Measurements from ENCODE around the gene STARD5. TPM values are rescaled to one million over a fixed set of nuclear protein-coding genes. Genes with fewer than 3 reads are reported as not detected.
"Not testable (repeated sequence)": the region's sequence is repeated elsewhere in the genome, so short reads cannot be mapped to it uniquely, and the experiment has no call there.

Gene STARD5
- total RNA-seq, 2 donors from 2014 or later = 7.3 to 14.9 TPM

GRCh38 chr15:81356252-81356651 is 32.3 kb upstream of the STARD5 start:
- H3K4me3 ChIP-seq = no peak overlapping the region
- H3K27ac ChIP-seq = no peak overlapping the region
- H3K27me3 ChIP-seq (replicated peaks; ENCODE audit: insufficient read depth) = no peaks in the 10 kb centered on the region
- H3K36me3 ChIP-seq = no peaks in the 10 kb centered on the region
- no peak for TF ChIP-seq CTCF (IDR thresholded peaks at IDR 0.05)
- H3K9me3 ChIP-seq = no peaks in the 10 kb centered on the region
- DNase-seq (ENCODE audit: low spot score) = no peak
- H3K4me1 ChIP-seq (ENCODE audit: control insufficient read depth in 1 of 2, low read depth in 2 of 2) = no peaks in the 10 kb centered on the region
- ATAC-seq (ENCODE audit: insufficient number of reproducible peaks, low FRiP score, low read depth) = no peak

- DNase-seq (ENCODE audit: low spot score) = no peak
- no peak for ATAC-seq (ENCODE audit: insufficient number of reproducible peaks, low FRiP score, low read depth)
- no peaks in the 10 kb centered on the region for H3K27me3 ChIP-seq (replicated peaks; ENCODE audit: insufficient read depth)
- no peaks in the 10 kb centered on the region for H3K9me3 ChIP-seq
- H3K4me3 ChIP-seq = no peak overlapping the region
- H3K36me3 ChIP-seq = no peaks in the 10 kb centered on the region
- no peak for TF ChIP-seq CTCF (IDR thresholded peaks at IDR 0.05)
- no peaks in the 10 kb centered on the region for H3K4me1 ChIP-seq (ENCODE audit: control insufficient read depth in 1 of 2, low read depth in 2 of 2)
- no peak overlapping the region for H3K27ac ChIP-seq
Measured at GRCh38 chr15:81351651-81352050, 27.7 kb upstream of the STARD5 start.

GRCh38 chr15:81349271-81349670 is 25.3 kb upstream of the STARD5 start:
- ATAC-seq (ENCODE audit: insufficient number of reproducible peaks, low FRiP score, low read depth) (no peak), DNase-seq (ENCODE audit: low spot score) (no peak)
- Histone ChIP-seq H3K27ac (no peak overlapping the region), H3K9me3 (no peaks in the 10 kb centered on the region), H3K36me3 (no peaks in the 10 kb centered on the region), H3K4me3 (no peak overlapping the region), H3K4me1 (ENCODE audit: control insufficient read depth in 1 of 2, low read depth in 2 of 2) (no peaks in the 10 kb centered on the region), H3K27me3 (replicated peaks; ENCODE audit: insufficient read depth) (no peaks in the 10 kb centered on the region)
- TF ChIP-seq CTCF (IDR thresholded peaks at IDR 0.05) = no peak

- not testable (repeated sequence) for H3K27ac ChIP-seq; H3K27me3 ChIP-seq (replicated peaks; ENCODE audit: insufficient read depth); DNase-seq (ENCODE audit: low spot score); H3K4me3 ChIP-seq; H3K36me3 ChIP-seq; H3K4me1 ChIP-seq (ENCODE audit: control insufficient read depth in 1 of 2, low read depth in 2 of 2); ATAC-seq (ENCODE audit: insufficient number of reproducible peaks, low FRiP score, low read depth); H3K9me3 ChIP-seq
Measured at GRCh38 chr15:81348691-81349090, 24.8 kb upstream of the STARD5 start.

GRCh38 chr15:81347910-81348309 is 24.0 kb upstream of the STARD5 start:
- no peaks in the 10 kb centered on the region for H3K4me1 ChIP-seq (ENCODE audit: control insufficient read depth in 1 of 2, low read depth in 2 of 2)
- ATAC-seq (ENCODE audit: insufficient number of reproducible peaks, low FRiP score, low read depth) = no peak
- no peaks in the 10 kb centered on the region for H3K9me3 ChIP-seq
- no peak for TF ChIP-seq CTCF (IDR thresholded peaks at IDR 0.05)
- H3K36me3 ChIP-seq = no peaks in the 10 kb centered on the region
- H3K4me3 ChIP-seq = no peak overlapping the region
- H3K27ac ChIP-seq = no peak overlapping the region
- no peak for DNase-seq (ENCODE audit: low spot score)
- no peaks in the 10 kb centered on the region for H3K27me3 ChIP-seq (replicated peaks; ENCODE audit: insufficient read depth)

- ATAC-seq (ENCODE audit: insufficient number of reproducible peaks, low FRiP score, low read depth) (no peak), DNase-seq (ENCODE audit: low spot score) (no peak)
- H3K36me3 ChIP-seq = no peaks in the 10 kb centered on the region
- no peak overlapping the region for H3K4me3 ChIP-seq
- no peak overlapping the region for H3K27ac ChIP-seq
- H3K27me3 ChIP-seq (replicated peaks; ENCODE audit: insufficient read depth) = no peaks in the 10 kb centered on the region
- no peak for TF ChIP-seq CTCF (IDR thresholded peaks at IDR 0.05)
- no peaks in the 10 kb centered on the region for H3K9me3 ChIP-seq
- H3K4me1 ChIP-seq (ENCODE audit: control insufficient read depth in 1 of 2, low read depth in 2 of 2) = no peaks in the 10 kb centered on the region
Measured at GRCh38 chr15:81346611-81347010, 22.7 kb upstream of the STARD5 start.

Measured in thoracic aorta (tissue), 2 donors.